NCI-H226 (cell line): ENCODE results near the gene WFDC11.
A peak's percentile ranks its signal among the peaks of the same experiment; 100 is the strongest.

Source experiments
- DNase-seq: peaks from one replicate; pipeline ENCODE4 v3.0.0-alpha.2; 2015

The WFDC11 gene

DNA sequence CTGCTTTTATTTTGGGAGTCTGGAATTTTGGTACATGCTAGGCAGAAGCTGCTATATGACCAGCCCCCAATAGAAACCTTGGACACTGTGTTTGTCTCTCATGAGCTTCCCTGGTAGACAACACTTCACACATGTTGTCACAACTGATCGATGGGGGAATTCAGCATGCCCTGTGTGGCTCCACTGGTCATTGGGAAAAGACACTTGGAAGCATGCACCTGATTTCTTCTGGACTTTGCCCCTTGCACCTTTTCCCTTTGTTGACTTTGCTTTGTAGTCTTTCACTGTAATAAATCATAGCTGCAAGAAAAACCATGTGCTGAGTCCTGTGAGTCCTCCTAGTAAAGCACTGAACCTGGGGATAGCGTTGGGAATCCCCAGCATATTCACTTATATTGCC, 48.4 kb downstream of the WFDC11 start:
- no peak for DNase-seq

DNA sequence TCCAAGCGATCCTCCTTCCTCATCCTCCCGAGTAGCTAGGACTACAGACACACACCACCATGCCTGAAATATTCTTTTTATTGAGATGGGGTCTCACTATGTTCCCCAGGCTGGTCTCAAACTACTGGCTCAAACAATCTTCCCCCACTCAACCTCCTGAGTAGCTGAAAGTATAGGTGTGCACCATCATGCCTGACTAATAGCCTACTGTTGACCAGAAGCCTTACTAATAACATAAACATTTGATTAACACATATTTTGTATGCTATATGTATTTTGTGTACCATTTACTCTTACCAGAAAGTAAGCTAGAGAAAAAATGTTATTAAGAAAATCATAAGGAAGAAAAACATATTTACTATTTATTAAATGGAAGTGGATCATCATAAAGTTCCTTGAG, 52.4 kb downstream of the WFDC11 start:
- DNase-seq = no peak

DNA sequence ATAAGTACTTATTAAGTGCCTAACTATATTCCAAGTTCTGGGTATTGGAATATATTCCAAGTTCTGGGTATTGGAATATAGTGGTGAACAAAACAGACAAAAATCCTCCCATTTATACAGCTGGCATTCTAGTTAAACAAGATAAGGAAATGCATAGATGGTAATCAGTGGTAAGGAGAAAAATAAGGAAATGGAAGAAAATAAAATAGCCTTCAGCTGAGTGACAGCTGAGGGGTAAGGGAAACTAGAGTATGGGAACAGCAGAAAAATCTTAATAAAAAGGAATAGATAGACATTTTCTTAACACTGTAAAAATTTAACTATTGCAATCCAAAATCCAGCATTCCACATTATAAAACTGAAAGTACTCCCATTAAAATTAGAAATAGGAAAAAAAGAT, 57.7 kb downstream of the WFDC11 start:
- DNase-seq = no peak

DNA sequence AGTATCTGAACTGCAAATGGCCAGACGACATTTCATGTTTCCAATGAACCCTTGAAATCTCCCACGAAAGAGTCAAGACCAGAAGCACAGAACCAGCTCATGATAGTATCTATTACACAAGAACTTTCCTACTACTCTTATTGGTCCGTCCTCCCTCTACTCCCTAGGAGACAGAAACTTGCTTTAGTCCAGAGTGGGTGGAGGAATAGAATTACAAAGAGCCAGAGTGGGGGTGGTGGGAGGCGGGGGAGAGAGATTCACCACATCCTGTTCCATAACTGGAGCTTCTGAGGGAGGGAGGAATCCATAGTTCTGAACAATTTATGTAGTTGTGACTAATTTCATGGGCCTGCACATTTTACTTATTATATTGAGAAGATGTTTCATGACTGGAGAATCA, 59.0 kb downstream of the WFDC11 start:
- DNase-seq = peak; percentile 78

DNA sequence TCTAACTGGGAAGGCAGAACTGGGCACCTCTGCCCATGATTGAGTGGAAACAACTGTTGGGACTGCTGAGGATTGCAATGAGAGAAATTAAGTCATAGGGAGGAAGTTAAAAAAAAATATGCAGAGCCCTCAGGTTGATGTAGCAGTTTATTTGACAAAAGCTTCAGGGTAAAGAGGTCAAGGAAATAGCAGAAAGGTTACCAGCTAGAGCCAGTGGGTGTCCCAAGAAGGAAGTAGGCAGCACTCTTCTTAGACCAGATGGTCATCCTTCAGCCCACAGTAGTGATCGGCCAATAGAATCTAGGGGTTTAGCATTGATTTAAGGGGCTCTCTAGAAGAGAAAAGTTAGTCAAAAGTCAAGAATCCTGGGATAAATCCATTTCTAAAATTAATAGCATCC, 62.2 kb downstream of the WFDC11 start:
- no peak for DNase-seq
